Peyer's patch (tissue), 4 donors: ENCODE data around the gene CCDC124.

ENCODE experiments used
- CTCF ChIP-seq, 6 experiments: fragments of 450-650 bp in 4 of 6; fragments of 200-600 bp in 2 of 6; sonication (generic) in 1 of 6; IDR thresholded peaks; one replicate each; pipeline ENCODE4 v1.5.1; 2017 to 2019; ENCODE audit warnings: antibody characterized with exemption in 6 of 6, mild to moderate bottlenecking in 3 of 6, moderate library complexity in 1 of 6
- POLR2A ChIP-seq, 2 donors: fragments of 450-650 bp; IDR thresholded peaks; one replicate each; pipeline ENCODE4 v1.5.1; 2017; ENCODE audit warnings: antibody characterized with exemption in 2 of 2, mild to moderate bottlenecking in 2 of 2, moderate library complexity in 2 of 2

DNA sequence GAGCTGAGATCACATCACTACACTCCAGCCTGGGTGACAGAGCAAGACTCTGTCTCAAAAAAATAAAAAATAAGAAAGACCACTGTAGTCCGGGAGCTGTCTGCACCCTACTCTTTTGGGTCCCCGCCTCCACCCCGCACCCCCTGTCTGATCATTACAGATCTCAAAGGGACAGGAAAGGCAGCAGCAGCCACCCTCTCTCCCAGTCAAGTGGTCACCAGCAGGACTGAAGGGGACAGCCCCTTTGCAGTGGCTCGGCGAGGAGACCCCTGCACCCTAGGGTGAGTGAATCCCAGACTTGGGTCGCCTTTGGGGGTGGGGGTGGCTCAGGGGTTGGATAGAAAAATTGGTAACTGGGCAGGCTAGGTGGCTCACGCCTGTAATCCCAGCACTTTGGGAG lies 21.6 kb downstream of the CCDC124 start:
- TF ChIP-seq CTCF (IDR thresholded peaks at IDR 0.05): no peak
- no peak for TF ChIP-seq POLR2A (IDR thresholded peaks at IDR 0.05)
